Measurements from ENCODE around the gene ABAT.

- TF ChIP-seq NR3C1 (IDR thresholded peaks at IDR 0.05) (no peak), HOXA7 (CRISPR knock-in tag; IDR thresholded peaks at IDR 0.05) (no peak)
These were observed 144.3 kb downstream of the ABAT start for GRCh38 chr16:8818504-8819270.
